ENCODE measurements around the gene DPYSL4.

Gene DPYSL4

GRCh38 chr10:132248455-132249225, 61.9 kb downstream of the DPYSL4 start:
- DNase-seq = peak; percentile 40 to 44

DNA sequence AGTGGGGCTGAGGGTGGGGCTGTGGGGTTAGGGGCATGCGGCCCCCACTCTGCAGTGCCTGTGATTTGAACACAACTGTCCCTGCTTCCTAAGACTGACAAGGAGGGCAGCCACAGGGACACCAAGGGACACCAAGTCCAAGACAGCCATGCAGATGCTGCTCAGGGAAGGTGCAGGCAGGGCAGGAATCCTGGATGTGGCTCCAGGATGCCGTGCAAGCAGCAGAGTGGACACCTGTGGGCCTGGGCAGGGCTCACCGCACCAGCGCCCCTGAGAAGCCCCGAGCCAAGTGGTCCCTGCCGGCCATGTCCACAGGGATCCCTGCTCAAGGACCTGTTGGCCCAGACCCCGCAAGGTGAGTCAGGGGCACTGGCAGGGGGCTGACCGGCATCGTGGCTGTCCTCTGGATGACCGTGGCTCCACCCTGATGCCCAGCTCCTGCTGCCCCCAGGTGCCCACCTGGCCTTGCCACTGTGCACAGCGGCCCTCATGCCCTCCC, 62.5 kb downstream of the DPYSL4 start:
- no peak for DNase-seq

- no peak for DNase-seq
Observed at GRCh38 chr10:132249824-132250375, 63.2 kb downstream of the DPYSL4 start.

GRCh38 chr10:132250481-132251475, 64.0 kb downstream of the DPYSL4 start:
- no peak for DNase-seq

DNA sequence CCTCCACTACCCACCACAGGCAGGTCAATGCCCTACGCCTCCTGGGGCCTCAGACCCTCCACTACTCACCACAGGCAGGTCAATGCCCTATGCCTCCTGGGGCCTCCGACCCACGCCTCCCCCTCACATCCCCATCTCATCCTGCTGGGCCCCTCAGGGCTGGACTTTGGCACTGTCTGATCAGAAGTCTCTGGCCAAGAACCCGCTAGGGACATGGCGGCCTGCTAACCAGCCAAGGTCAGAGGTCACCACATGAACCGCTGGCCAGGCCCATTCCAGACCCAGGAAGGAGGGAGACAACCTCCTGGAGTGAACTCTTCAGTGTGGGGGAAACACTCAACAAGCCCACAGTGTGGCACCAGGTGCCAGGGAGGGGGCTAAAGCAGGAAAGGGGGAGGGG, 65.2 kb downstream of the DPYSL4 start:
- DNase-seq = no peak

- no peak for DNase-seq
Observed at GRCh38 chr10:132252412-132252811, 65.7 kb downstream of the DPYSL4 start.

DNA sequence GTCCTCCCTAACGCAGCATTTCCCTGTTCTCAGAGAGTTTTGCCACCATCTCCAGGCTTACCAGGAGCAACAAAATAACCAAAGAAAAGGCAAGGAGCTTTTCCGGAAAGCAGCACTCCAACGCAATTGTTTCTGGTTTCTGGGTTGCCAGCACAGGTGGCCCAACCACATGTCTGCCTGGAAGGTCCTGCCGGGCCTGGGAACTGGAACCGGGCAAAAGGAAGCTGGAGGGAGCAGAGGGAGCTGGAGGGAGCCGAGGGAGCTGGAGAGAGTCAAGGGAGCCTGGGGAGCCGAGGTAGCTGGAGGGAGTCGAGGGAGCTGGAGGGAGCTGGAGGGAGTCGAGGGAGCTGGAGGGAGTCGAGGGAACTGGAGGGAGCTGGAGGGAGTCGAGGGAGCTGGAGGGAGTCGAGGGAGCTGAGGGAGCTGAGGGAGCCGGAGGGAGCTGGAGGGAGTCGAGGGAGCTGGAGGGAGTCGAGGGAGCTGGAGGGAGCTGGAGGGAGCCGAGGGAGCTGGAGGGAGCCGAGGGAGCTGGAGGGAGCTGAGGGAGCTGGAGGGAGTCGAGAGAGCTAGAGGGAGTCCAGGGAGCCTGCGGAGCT, 66.4 kb downstream of the DPYSL4 start:
- no peak for DNase-seq

DNA sequence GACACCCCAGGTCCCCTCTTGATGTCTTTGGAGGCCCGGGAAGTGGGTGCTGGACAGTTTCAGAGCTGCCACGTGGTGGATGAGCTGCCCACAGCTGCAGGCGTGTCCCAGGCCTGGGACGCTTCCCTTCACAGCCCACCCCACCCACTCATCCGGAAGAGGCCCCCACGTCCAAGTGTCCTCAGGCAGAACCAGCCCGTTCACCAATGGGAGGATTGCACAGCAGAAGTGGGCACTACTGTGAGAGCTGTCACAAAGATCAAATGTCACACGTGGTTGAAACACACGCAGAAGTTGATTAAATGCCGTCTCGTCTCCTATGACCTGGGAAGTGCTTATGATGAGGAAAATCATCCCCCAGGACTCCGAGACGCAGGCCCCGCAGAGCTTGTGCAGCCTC, 68.1 kb downstream of the DPYSL4 start:
- DNase-seq = no peak

Measured in activated CD4-positive, alpha-beta T cell treated with anti-CD3 and anti-CD28 coated beads, Interleukin-2, amount 50 U/mL, for 48 hours (primary cell).